Measurements from ENCODE around the gene CTSH. TPM values are rescaled to one million over a fixed set of nuclear protein-coding genes. Genes with fewer than 3 reads are reported as not detected.
A peak's percentile ranks its signal among the peaks of the same experiment; 100 is the strongest.

The CTSH gene
- total RNA-seq, 1 donor from 2014 or later: 10.0 TPM

- Mint-ChIP-seq H3K9me3 (ENCODE audit: unreplicated experiment) (no peaks in the 10 kb centered on the region), H3K27ac (ENCODE audit: unreplicated experiment) (peak overlapping the region; percentile 31), H3K27me3 (ENCODE audit: unreplicated experiment) (peaks cover 14% of the 10 kb centered on the region), H3K4me1 (ENCODE audit: unreplicated experiment) (no peaks in the 10 kb centered on the region), H3K36me3 (ENCODE audit: low read depth, unreplicated experiment) (peaks cover 9% of the 10 kb centered on the region), H3K4me3 (ENCODE audit: unreplicated experiment) (no peak overlapping the region)
- DNase-seq (ENCODE audit: low spot score): no peak
- TF ChIP-seq CTCF (IDR thresholded peaks at IDR 0.05; ENCODE audit: unreplicated experiment): no peak
These were observed 17.6 kb downstream of the CTSH start for GRCh38 chr15:78927077-78927790.

- Mint-ChIP-seq H3K4me3 (ENCODE audit: unreplicated experiment) (no peak overlapping the region), H3K27ac (ENCODE audit: unreplicated experiment) (no peak overlapping the region), H3K4me1 (ENCODE audit: unreplicated experiment) (no peaks in the 10 kb centered on the region), H3K36me3 (ENCODE audit: low read depth, unreplicated experiment) (peaks cover 10% of the 10 kb centered on the region), H3K9me3 (ENCODE audit: unreplicated experiment) (no peaks in the 10 kb centered on the region), H3K27me3 (ENCODE audit: unreplicated experiment) (peaks cover 15% of the 10 kb centered on the region)
- TF ChIP-seq CTCF (IDR thresholded peaks at IDR 0.05; ENCODE audit: unreplicated experiment): no peak
- no peak for DNase-seq (ENCODE audit: low spot score)
These were observed 18.7 kb downstream of the CTSH start for GRCh38 chr15:78925956-78926743.

GRCh38 chr15:78925076-78925624 lies 19.7 kb downstream of the CTSH start:
- H3K27me3 Mint-ChIP-seq (ENCODE audit: unreplicated experiment): peaks cover 14% of the 10 kb centered on the region
- H3K4me3 Mint-ChIP-seq (ENCODE audit: unreplicated experiment): no peak overlapping the region
- no peaks in the 10 kb centered on the region for H3K9me3 Mint-ChIP-seq (ENCODE audit: unreplicated experiment)
- H3K36me3 Mint-ChIP-seq (ENCODE audit: low read depth, unreplicated experiment): peaks cover 10% of the 10 kb centered on the region
- no peak for TF ChIP-seq CTCF (IDR thresholded peaks at IDR 0.05; ENCODE audit: unreplicated experiment)
- no peak overlapping the region for H3K27ac Mint-ChIP-seq (ENCODE audit: unreplicated experiment)
- H3K4me1 Mint-ChIP-seq (ENCODE audit: unreplicated experiment): no peaks in the 10 kb centered on the region
- DNase-seq (ENCODE audit: low spot score): no peak

- DNase-seq (ENCODE audit: low spot score): no peak
- no peaks in the 10 kb centered on the region for H3K4me1 Mint-ChIP-seq (ENCODE audit: unreplicated experiment)
- no peak for TF ChIP-seq CTCF (IDR thresholded peaks at IDR 0.05; ENCODE audit: unreplicated experiment)
- H3K36me3 Mint-ChIP-seq (ENCODE audit: low read depth, unreplicated experiment): peaks cover 7% of the 10 kb centered on the region
- H3K27me3 Mint-ChIP-seq (ENCODE audit: unreplicated experiment): peaks cover 9% of the 10 kb centered on the region
- H3K4me3 Mint-ChIP-seq (ENCODE audit: unreplicated experiment): peak overlapping the region; percentile 51
- no peak overlapping the region for H3K27ac Mint-ChIP-seq (ENCODE audit: unreplicated experiment)
- no peaks in the 10 kb centered on the region for H3K9me3 Mint-ChIP-seq (ENCODE audit: unreplicated experiment)
These were observed 21.1 kb downstream of the CTSH start for GRCh38 chr15:78923480-78924360.

Data from endothelial cell (in vitro differentiated cells).